GM19023 (cell line): ENCODE results near the gene FCAMR.
"Not testable (repeated sequence)": the region's sequence is repeated elsewhere in the genome, so short reads cannot be mapped to it uniquely, and the experiment has no call there.

ENCODE experiments used
- ATAC-seq: cut with Tn5 transposase; IDR thresholded peaks from one replicate; pipeline ENCODE4 v1.9.1; 2021; ENCODE audit warnings: mild to moderate bottlenecking, moderate library complexity; ENCODE audit not compliant: unreplicated experiment

Gene FCAMR

GRCh38 chr1:206937425-206937824, 32.8 kb downstream of the FCAMR start:
- no peak for ATAC-seq

- no peak for ATAC-seq
These were observed 34.7 kb downstream of the FCAMR start for GRCh38 chr1:206935491-206936067.

GRCh38 chr1:206933333-206933945, 36.8 kb downstream of the FCAMR start:
- no peak for ATAC-seq

- no peak for ATAC-seq
These were observed 38.1 kb downstream of the FCAMR start for GRCh38 chr1:206932177-206932576.

GRCh38 chr1:206931709-206932108, 38.6 kb downstream of the FCAMR start:
- no peak for ATAC-seq

- peak; percentile 75 for ATAC-seq
These were observed 40.0 kb downstream of the FCAMR start for GRCh38 chr1:206930210-206930798.

GRCh38 chr1:206929524-206929923, 40.7 kb downstream of the FCAMR start:
- ATAC-seq: no peak

- ATAC-seq: no peak
These were observed 44.0 kb downstream of the FCAMR start for GRCh38 chr1:206926286-206926685.

- ATAC-seq: peak; percentile 52
These were observed 45.0 kb downstream of the FCAMR start for GRCh38 chr1:206925106-206925736.

- peak; percentile 20 for ATAC-seq
These were observed 45.6 kb downstream of the FCAMR start for GRCh38 chr1:206924592-206925105.

- not testable (repeated sequence) for ATAC-seq
These were observed 46.2 kb downstream of the FCAMR start for GRCh38 chr1:206923961-206924557.

- ATAC-seq: peak; percentile 55
These were observed 47.0 kb downstream of the FCAMR start for GRCh38 chr1:206923009-206923960.

GRCh38 chr1:206922524-206922923, 47.7 kb downstream of the FCAMR start:
- ATAC-seq: no peak

- ATAC-seq: no peak
These were observed 48.4 kb downstream of the FCAMR start, which contains the start of gene FCMR for GRCh38 chr1:206921772-206922265. Gene FCMR, minus strand, starts transcription at chr1:206921941. Its CDS starts 87 bp downstream, at chr1:206921854.

- ATAC-seq: no peak
These were observed 52.2 kb downstream of the FCAMR start for GRCh38 chr1:206918076-206918475.

GRCh38 chr1:206916000-206916709, 54.1 kb downstream of the FCAMR start:
- ATAC-seq: no peak

GRCh38 chr1:206915030-206915735, 55.1 kb downstream of the FCAMR start:
- ATAC-seq: no peak

- ATAC-seq: no peak
These were observed 56.3 kb downstream of the FCAMR start for GRCh38 chr1:206913766-206914537.
